Measurements from ENCODE around the gene CCDC146.

Gene CCDC146

DNA sequence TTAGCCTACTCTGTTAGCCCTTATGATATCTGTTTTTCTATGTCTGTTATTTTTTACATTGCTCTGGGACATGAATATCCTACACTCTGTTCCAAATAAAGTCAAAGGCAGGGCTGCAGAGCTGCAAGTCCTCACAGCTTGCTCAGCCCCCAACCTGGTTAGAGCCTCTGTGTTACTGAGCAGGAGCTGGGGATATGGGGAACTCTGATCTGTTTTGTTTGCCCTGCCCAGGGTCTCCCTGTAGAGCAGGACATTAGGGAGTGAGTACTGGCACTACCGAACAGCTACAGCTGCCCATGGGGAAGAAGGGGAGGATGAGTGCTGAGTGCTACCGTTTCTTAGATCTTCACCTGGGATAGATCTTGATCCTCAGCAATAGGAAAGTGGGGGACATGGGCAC is 110.1 kb downstream of the CCDC146 start:
- Histone ChIP-seq H3K27me3 (no peaks in the 10 kb centered on the region), H3K4me1 (peaks cover 0 to 5% (median 3%) of the 10 kb centered on the region in 4 donors), H3K9me3 (no peaks in the 10 kb centered on the region), H3K27ac (no peak overlapping the region), H3K36me3 (no peaks in the 10 kb centered on the region), H3K4me3 (no peak overlapping the region)
- no peak for DNase-seq
- TF ChIP-seq, protein P1, sequence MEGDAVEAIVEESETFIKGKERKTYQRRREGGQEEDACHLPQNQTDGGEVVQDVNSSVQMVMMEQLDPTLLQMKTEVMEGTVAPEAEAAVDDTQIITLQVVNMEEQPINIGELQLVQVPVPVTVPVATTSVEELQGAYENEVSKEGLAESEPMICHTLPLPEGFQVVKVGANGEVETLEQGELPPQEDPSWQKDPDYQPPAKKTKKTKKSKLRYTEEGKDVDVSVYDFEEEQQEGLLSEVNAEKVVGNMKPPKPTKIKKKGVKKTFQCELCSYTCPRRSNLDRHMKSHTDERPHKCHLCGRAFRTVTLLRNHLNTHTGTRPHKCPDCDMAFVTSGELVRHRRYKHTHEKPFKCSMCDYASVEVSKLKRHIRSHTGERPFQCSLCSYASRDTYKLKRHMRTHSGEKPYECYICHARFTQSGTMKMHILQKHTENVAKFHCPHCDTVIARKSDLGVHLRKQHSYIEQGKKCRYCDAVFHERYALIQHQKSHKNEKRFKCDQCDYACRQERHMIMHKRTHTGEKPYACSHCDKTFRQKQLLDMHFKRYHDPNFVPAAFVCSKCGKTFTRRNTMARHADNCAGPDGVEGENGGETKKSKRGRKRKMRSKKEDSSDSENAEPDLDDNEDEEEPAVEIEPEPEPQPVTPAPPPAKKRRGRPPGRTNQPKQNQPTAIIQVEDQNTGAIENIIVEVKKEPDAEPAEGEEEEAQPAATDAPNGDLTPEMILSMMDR (IDR thresholded peaks at IDR 0.05): no peak
- intact Hi-C loops (cut with DNase I; ENCODE audit: low total_unique reads): no loop called here

DNA sequence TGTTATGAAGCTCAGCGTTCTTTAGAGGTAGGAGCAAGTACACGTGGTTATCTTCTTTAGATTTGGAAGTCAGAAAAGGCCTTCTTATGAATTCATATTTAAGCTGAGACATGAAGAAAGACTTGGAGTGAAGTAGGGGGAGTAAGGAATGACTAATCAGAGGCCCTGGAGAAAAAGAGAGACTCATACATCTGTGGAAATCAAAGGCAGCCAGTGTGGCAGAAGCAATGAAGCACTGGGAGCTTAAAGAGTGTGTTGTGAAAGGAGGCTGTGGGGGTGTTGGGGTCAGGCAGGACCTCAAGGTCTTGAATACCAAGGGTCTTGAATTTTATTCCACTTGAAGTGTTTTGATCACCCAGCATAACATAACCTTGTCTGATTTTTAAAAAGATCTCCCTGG is 112.9 kb downstream of the CCDC146 start:
- no peak overlapping the region for H3K27ac ChIP-seq
- H3K36me3 ChIP-seq: no peaks in the 10 kb centered on the region
- no peaks in the 10 kb centered on the region for H3K27me3 ChIP-seq
- H3K4me1 ChIP-seq: peaks cover 0 to 17% (median 15%) of the 10 kb centered on the region in 4 donors
- TF ChIP-seq, protein P1 (IDR thresholded peaks at IDR 0.05): no peak
- no peak overlapping the region for H3K4me3 ChIP-seq
- intact Hi-C loops (cut with DNase I; ENCODE audit: low total_unique reads): no loop called here
- H3K9me3 ChIP-seq: no peaks in the 10 kb centered on the region
- no peak for DNase-seq

DNA sequence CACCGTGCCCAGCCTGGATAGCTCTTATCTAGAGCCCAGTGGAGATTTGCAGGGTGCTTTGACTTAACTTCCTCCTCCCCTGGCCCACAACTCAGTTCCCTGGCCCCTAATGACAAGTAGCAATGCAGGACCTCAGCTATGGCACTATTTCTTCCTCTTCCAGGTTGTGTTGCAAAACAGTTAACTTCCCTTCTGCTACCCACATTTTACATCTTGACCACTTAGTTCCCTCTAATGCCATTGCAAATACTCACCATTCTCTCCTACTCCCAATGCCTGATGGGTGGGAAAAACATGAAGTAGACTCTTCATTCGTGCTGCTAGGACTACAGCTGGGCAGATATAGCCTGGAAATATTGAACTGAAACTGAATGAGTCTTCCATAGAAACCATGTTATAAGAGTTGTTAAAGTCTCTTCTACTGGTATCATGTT is 116.3 kb downstream of the CCDC146 start:
- Histone ChIP-seq H3K36me3 (no peaks in the 10 kb centered on the region), H3K4me3 (no peak overlapping the region), H3K27me3 (no peaks in the 10 kb centered on the region), H3K27ac (peak overlapping the region in 1 of 2 donors; percentile 65), H3K9me3 (no peaks in the 10 kb centered on the region), H3K4me1 (peaks cover 0 to 37% (median 23%) of the 10 kb centered on the region in 4 donors)
- no peak for DNase-seq
- intact Hi-C loops (cut with DNase I; ENCODE audit: low total_unique reads): no loop called here
- TF ChIP-seq, protein P1 (IDR thresholded peaks at IDR 0.05): no peak

DNA sequence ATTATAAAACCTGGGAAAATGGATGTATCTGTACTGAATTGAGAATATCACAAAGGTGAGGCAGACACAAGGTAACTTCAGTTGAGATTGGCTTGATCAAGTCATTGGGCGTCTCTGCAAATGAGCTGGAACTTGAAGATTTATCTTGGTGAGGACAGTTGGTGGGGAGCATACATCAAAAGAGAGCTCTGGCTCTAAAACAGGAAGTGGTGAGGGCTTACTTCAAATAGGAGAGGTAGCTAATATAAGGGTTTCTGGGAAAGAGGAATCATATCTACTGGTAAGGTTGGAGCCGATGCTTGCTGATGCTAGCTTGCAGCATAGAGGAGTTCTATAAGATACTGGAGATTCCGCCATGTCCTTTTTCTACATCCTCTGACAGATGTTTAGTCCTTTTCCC is 117.1 kb downstream of the CCDC146 start:
- Histone ChIP-seq H3K27me3 (no peaks in the 10 kb centered on the region), H3K9me3 (no peaks in the 10 kb centered on the region), H3K4me3 (no peak overlapping the region), H3K27ac (no peak overlapping the region), H3K4me1 (peaks cover 0 to 44% (median 23%) of the 10 kb centered on the region in 4 donors), H3K36me3 (no peaks in the 10 kb centered on the region)
- no peak for DNase-seq
- intact Hi-C loops (cut with DNase I; ENCODE audit: low total_unique reads): no loop called here
- TF ChIP-seq, protein P1 (IDR thresholded peaks at IDR 0.05): no peak

DNA sequence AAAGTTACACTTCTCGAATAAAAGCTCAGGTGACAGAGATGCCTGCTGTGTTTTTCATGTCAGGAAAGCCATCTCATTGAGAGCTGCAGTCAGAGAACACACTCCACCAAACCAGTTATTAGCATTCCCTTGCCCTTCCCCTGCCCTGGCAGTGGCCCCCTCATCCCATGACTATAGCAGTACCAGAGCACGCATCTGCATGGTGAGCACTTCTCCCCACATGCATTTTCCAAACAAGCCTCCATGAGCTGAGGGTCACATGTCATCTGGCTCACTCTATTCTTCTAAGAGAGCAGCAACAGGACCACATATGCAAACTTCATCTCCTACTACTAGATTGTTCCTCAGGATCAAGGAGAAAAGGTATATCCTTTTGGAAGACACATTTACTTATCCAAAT is 119.7 kb downstream of the CCDC146 start:
- Histone ChIP-seq H3K4me1 (peaks cover 0 to 66% (median 23%) of the 10 kb centered on the region in 4 donors), H3K27me3 (no peaks in the 10 kb centered on the region), H3K27ac (peak overlapping the region; percentile 75 to 78), H3K4me3 (peak overlapping the region in 1 of 2 donors; percentile 3), H3K9me3 (no peaks in the 10 kb centered on the region), H3K36me3 (no peaks in the 10 kb centered on the region)
- no peak for DNase-seq
- TF ChIP-seq, protein P1 (IDR thresholded peaks at IDR 0.05): no peak
- intact Hi-C loops (cut with DNase I; ENCODE audit: low total_unique reads): no loop called here

DNA sequence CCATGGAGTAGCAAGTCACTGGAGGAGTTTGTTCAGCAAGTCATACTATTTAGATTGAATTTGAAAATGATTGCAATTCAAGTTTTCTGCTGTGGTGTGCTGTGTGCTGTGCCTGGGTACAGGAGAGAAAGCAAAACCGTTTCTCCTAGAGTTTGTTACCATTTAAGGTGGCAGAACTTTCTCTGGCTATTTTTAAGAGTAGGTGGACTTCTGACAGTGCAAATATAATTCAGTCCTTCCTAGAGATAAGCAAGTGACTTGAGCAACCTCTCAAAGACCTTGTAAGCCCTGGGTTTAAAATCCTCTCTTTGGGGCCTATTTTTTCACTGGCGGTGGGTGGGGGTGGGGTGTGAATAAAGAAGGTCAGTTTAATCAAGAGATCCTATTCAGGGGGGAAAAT is 120.1 kb downstream of the CCDC146 start:
- intact Hi-C loops (cut with DNase I; ENCODE audit: low total_unique reads): no loop called here

More for the DNA sequence above, 120.1 kb downstream of the CCDC146 start:
- TF ChIP-seq, protein P1 (IDR thresholded peaks at IDR 0.05): no peak
- H3K36me3 ChIP-seq: no peaks in the 10 kb centered on the region
- peaks cover 0 to 61% (median 19%) of the 10 kb centered on the region in 4 donors for H3K4me1 ChIP-seq
- no peak for DNase-seq
- H3K4me3 ChIP-seq: peak overlapping the region in 1 of 2 donors; percentile 3
- H3K27ac ChIP-seq: peak overlapping the region; percentile 75 to 78
- no peaks in the 10 kb centered on the region for H3K27me3 ChIP-seq
- H3K9me3 ChIP-seq: no peaks in the 10 kb centered on the region

Measured in tibial artery (tissue), 4 donors.